SK-N-SH treated with all-trans-retinoic acid at 6 μM for 48 hours (cell line): ENCODE data around the gene KRTAP5-2.

Experiments used
- ATAC-seq: fragments of 200-7000 bp; cut with Tn5 transposase; 3 replicates; pipeline ENCODE4 v1.9.1; 2020; ENCODE audit warnings: mild to moderate bottlenecking, moderate library complexity
- ARNTL ChIP-seq: fragments of 450-650 bp; formaldehyde crosslinking; IDR thresholded peaks from 2 replicates; pipeline ENCODE4 v1.5.0; 2020; ENCODE audit warnings: low read depth, mild to moderate bottlenecking, moderate library complexity, borderline replicate concordance
- CSDC2 ChIP-seq: fragments of 250-450 bp; sonication (Bioruptor Pico); IDR thresholded peaks from 2 replicates; pipeline ENCODE4 v1.5.0; 2020; ENCODE audit warnings: mild to moderate bottlenecking, moderate library complexity
- ESRRG ChIP-seq: fragments of 250-450 bp; sonication (Bioruptor Pico); IDR thresholded peaks from 2 replicates; pipeline ENCODE4 v1.6.1; 2021; ENCODE audit warnings: mild to moderate bottlenecking
- GLIS3 ChIP-seq: fragments of 250-450 bp; sonication (Bioruptor Pico); IDR thresholded peaks from 2 replicates; pipeline ENCODE4 v1.5.0; 2020; ENCODE audit warnings: mild to moderate bottlenecking, moderate library complexity
- ISL1 ChIP-seq: fragments of 250-450 bp; sonication (Bioruptor Pico); IDR thresholded peaks from 2 replicates; pipeline ENCODE4 v2.1.2; 2022; ENCODE audit warnings: mild to moderate bottlenecking, moderate library complexity
- OSR1 ChIP-seq: fragments of 250-450 bp; sonication (Bioruptor Pico); IDR thresholded peaks from 2 replicates; pipeline ENCODE4 v1.8.0; 2022; ENCODE audit warnings: moderate library complexity, mild to moderate bottlenecking, inconsistent platforms
- POU6F1 ChIP-seq: fragments of 250-450 bp; sonication (Bioruptor Pico); IDR thresholded peaks from 2 replicates; pipeline ENCODE4 v1.8.0; 2021; ENCODE audit warnings: low read depth, mild to moderate bottlenecking, moderate library complexity, borderline replicate concordance
- PPARA ChIP-seq: fragments of 250-450 bp; sonication (Bioruptor Pico); IDR thresholded peaks from 2 replicates; pipeline ENCODE4 v1.5.0; 2020; ENCODE audit warnings: mild to moderate bottlenecking, borderline replicate concordance
- TSHZ2 ChIP-seq: fragments of 250-450 bp; sonication (Bioruptor Pico); IDR thresholded peaks from 2 replicates; pipeline ENCODE4 v1.5.0; 2020; ENCODE audit warnings: mild to moderate bottlenecking, moderate library complexity
- ZC3H10 ChIP-seq: fragments of 250-450 bp; sonication (Bioruptor Pico); IDR thresholded peaks from 2 replicates; pipeline ENCODE4 v1.5.1; 2021; ENCODE audit warnings: mild to moderate bottlenecking, moderate library complexity
- ZFP3 ChIP-seq: fragments of 250-450 bp; sonication (Bioruptor Pico); IDR thresholded peaks from 2 replicates; pipeline ENCODE4 v1.5.0; 2020; ENCODE audit warnings: mild to moderate bottlenecking, moderate library complexity
- ZFP30 ChIP-seq: fragments of 450-650 bp; formaldehyde crosslinking; IDR thresholded peaks from 2 replicates; pipeline ENCODE4 v1.5.0; 2022; ENCODE audit warnings: mild to moderate bottlenecking, moderate library complexity
- ZNF565 ChIP-seq: fragments of 450-650 bp; formaldehyde crosslinking; conservative IDR thresholded peaks from 2 replicates; pipeline ENCODE4 v1.5.0; 2020; ENCODE audit warnings: low read depth, mild to moderate bottlenecking, moderate library complexity
- ZNF70 ChIP-seq: fragments of 450-650 bp; formaldehyde crosslinking; IDR thresholded peaks from 2 replicates; pipeline ENCODE4 v1.5.0; 2020; ENCODE audit warnings: mild to moderate bottlenecking, moderate library complexity
- ZNF8 ChIP-seq: fragments of 450-650 bp; formaldehyde crosslinking; IDR thresholded peaks from 2 replicates; pipeline ENCODE4 v1.5.0; 2020; ENCODE audit warnings: mild to moderate bottlenecking, moderate library complexity
- TF ChIP-seq, protein P1 (sequence below): fragments of 250-450 bp; sonication (Bioruptor Pico); IDR thresholded peaks from 2 replicates; pipeline ENCODE4 v1.5.1; 2020; ENCODE audit warnings: low read depth, mild to moderate bottlenecking, moderate library complexity

KRTAP5-2 gene

DNA sequence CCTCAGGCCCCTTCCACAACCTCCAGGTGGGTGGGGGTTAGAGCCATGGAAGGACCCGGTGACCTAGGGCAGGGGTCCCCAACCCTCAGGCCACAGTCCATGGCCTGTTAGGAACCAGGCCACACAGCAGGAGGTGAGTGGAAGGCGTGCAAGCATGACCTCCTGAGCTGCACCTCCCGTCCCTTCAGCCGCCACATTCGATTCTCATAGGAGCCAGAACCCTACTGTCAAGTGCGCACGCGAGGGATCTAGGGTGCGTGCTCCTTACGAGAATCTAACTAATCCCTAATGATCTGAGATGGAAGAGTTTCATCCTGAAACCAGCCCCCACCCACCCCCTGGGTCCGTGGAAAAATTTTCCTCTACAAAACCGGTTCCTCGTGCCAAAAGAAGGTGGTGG, 27.4 kb upstream of the KRTAP5-2 start:
- ATAC-seq = no peak
- TF ChIP-seq CSDC2 (CRISPR knock-in tag) = no peak
- no peak for TF ChIP-seq ARNTL (CRISPR knock-in tag)
- TF ChIP-seq ZNF70 (CRISPR knock-in tag) = no peak
- no peak for TF ChIP-seq POU6F1 (CRISPR knock-in tag)
- no peak for TF ChIP-seq ZFP30
- no peak for TF ChIP-seq ZC3H10
- TF ChIP-seq TSHZ2 (CRISPR knock-in tag) = no peak
- TF ChIP-seq GLIS3 (CRISPR knock-in tag) = no peak
- no peak for TF ChIP-seq ISL1 (CRISPR knock-in tag)

GRCh38 chr11:1624621-1625020, 26.5 kb upstream of the KRTAP5-2 start:
- TF ChIP-seq TSHZ2 (CRISPR knock-in tag) (no peak), ZNF70 (CRISPR knock-in tag) (no peak)

DNA sequence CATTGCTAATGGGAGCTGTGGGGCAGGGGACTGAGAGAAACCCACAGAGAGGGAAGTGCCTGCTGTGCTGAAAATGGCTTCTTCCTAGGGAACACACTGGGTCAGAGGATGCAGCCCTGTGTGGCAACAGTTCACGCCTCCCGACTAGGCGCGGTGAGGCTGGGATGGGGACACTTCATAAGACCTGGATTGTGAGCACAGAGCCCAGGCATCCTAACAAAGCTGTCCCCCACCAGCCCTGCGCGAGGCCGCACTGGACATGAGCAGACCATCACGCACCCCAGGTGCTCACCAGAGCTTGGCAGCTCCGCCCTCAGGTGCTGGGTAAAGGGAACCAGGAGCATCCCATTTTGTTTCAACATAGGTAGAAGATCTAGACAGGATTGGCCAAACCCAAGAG, 25.6 kb upstream of the KRTAP5-2 start:
- TF ChIP-seq ESRRG (CRISPR knock-in tag) (no peak), ZNF8 (CRISPR knock-in tag) (no peak), CSDC2 (CRISPR knock-in tag) (no peak), ZFP3 (CRISPR knock-in tag) (no peak), ZNF565 (no peak), PPARA (CRISPR knock-in tag) (no peak), ZNF70 (CRISPR knock-in tag) (no peak), ZFP30 (no peak), ARNTL (CRISPR knock-in tag) (no peak), TSHZ2 (CRISPR knock-in tag) (no peak), POU6F1 (CRISPR knock-in tag) (no peak), OSR1 (CRISPR knock-in tag) (no peak)
- TF ChIP-seq, protein P1, sequence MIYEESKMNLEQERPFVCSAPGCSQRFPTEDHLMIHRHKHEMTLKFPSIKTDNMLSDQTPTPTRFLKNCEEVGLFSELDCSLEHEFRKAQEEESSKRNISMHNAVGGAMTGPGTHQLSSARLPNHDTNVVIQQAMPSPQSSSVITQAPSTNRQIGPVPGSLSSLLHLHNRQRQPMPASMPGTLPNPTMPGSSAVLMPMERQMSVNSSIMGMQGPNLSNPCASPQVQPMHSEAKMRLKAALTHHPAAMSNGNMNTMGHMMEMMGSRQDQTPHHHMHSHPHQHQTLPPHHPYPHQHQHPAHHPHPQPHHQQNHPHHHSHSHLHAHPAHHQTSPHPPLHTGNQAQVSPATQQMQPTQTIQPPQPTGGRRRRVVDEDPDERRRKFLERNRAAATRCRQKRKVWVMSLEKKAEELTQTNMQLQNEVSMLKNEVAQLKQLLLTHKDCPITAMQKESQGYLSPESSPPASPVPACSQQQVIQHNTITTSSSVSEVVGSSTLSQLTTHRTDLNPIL (CRISPR knock-in tag) = no peak
- no peak for ATAC-seq

More at GRCh38 chr11:1624621-1625020, 26.5 kb upstream of the KRTAP5-2 start:
- no peak for ATAC-seq
